GM18868 (cell line): Measurements from ENCODE around the gene FBXO3.
"Not testable (repeated sequence)": the region's sequence is repeated elsewhere in the genome, so short reads cannot be mapped to it uniquely, and the experiment has no call there.

Experiments
- ATAC-seq: cut with Tn5 transposase; IDR thresholded peaks from one replicate; pipeline ENCODE4 v1.9.1; 2021; ENCODE audit warnings: mild to moderate bottlenecking, moderate library complexity; ENCODE audit not compliant: unreplicated experiment

The FBXO3 gene

GRCh38 chr11:33731723-33732531 is 42.4 kb downstream of the FBXO3 start:
- ATAC-seq = peak; percentile 28

- ATAC-seq = no peak
Measured at GRCh38 chr11:33730716-33731115, 43.6 kb downstream of the FBXO3 start.

GRCh38 chr11:33729072-33729664 is 45.2 kb downstream of the FBXO3 start:
- ATAC-seq = not testable (repeated sequence)

- not testable (repeated sequence) for ATAC-seq
Measured at GRCh38 chr11:33727539-33727938, 46.8 kb downstream of the FBXO3 start.

- ATAC-seq = no peak
Measured at GRCh38 chr11:33725496-33725895, 48.8 kb downstream of the FBXO3 start.

- ATAC-seq = no peak
Measured at GRCh38 chr11:33724644-33725035, 49.7 kb downstream of the FBXO3 start.

GRCh38 chr11:33723238-33723881 is 51.0 kb downstream of the FBXO3 start:
- no peak for ATAC-seq

- ATAC-seq = peak; percentile 91
Measured at GRCh38 chr11:33722590-33723234, 51.6 kb downstream of the FBXO3 start.

GRCh38 chr11:33721984-33722383 is 52.3 kb downstream of the FBXO3 start:
- no peak for ATAC-seq

- ATAC-seq = no peak
Measured at GRCh38 chr11:33721426-33721825, 52.9 kb downstream of the FBXO3 start.

- no peak for ATAC-seq
Measured at GRCh38 chr11:33719587-33719986, 54.7 kb downstream of the FBXO3 start.

GRCh38 chr11:33718440-33718839 is 55.9 kb downstream of the FBXO3 start:
- ATAC-seq = no peak

GRCh38 chr11:33716243-33716642 is 58.1 kb downstream of the FBXO3 start:
- ATAC-seq = no peak

- no peak for ATAC-seq
Measured at GRCh38 chr11:33713856-33714398, 60.4 kb downstream of the FBXO3 start.

GRCh38 chr11:33713151-33713855 is 61.0 kb downstream of the FBXO3 start:
- no peak for ATAC-seq

GRCh38 chr11:33712436-33712835 is 61.9 kb downstream of the FBXO3 start:
- ATAC-seq = no peak

- ATAC-seq = no peak
Measured at GRCh38 chr11:33709466-33709865, 64.9 kb downstream of the FBXO3 start.

- ATAC-seq = no peak
Measured at GRCh38 chr11:33708985-33709384, 65.3 kb downstream of the FBXO3 start.

- ATAC-seq = not testable (repeated sequence)
Measured at GRCh38 chr11:33707831-33708230, 66.5 kb downstream of the FBXO3 start.

- ATAC-seq = no peak
Measured at GRCh38 chr11:33706966-33707365, 67.4 kb downstream of the FBXO3 start.

GRCh38 chr11:33706546-33706945 is 67.8 kb downstream of the FBXO3 start:
- no peak for ATAC-seq
